Thyroid gland (tissue), 4 donors: Measurements from ENCODE around the gene UCK2.

Experiments
- POLR2A ChIP-seq, 2 donors: fragments of 450-650 bp; IDR thresholded peaks; one replicate each; pipeline ENCODE4 v1.6.1; 2017; ENCODE audit warnings: antibody characterized with exemption in 2 of 2, mild to moderate bottlenecking in 2 of 2, moderate library complexity in 1 of 2
- TF ChIP-seq, protein P1 (sequence below), 6 experiments: fragments of 200-600 bp in 3 of 6; fragments of 450-650 bp in 3 of 6; sonication (generic) in 3 of 6; IDR thresholded peaks; one replicate each; pipeline ENCODE4 v1.5.1; 2016 to 2019; ENCODE audit warnings: antibody characterized with exemption in 6 of 6, mild to moderate bottlenecking in 2 of 6, inconsistent platforms in 1 of 6, moderate library complexity in 1 of 6

DNA sequence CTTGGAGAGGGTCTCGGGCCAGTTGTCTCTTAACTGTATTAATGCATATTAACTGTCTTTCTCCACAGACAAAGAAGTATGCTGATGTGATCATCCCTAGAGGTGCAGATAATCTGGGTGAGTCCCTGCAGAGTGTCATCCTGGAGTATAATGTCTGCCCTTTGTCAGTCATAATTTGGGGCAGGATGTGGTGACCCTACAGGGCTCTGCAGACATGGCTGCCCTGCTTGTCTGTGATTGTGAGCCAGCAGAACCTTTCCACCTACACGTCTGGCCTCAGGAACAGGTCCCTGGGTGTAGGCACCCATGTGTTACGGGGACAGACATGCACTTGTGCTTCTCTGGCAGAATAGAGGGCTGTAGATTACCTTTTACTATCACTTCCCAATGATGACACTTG lies 78.4 kb downstream of the UCK2 start:
- TF ChIP-seq POLR2A (IDR thresholded peaks at IDR 0.05), result no peak
- TF ChIP-seq, protein P1, sequence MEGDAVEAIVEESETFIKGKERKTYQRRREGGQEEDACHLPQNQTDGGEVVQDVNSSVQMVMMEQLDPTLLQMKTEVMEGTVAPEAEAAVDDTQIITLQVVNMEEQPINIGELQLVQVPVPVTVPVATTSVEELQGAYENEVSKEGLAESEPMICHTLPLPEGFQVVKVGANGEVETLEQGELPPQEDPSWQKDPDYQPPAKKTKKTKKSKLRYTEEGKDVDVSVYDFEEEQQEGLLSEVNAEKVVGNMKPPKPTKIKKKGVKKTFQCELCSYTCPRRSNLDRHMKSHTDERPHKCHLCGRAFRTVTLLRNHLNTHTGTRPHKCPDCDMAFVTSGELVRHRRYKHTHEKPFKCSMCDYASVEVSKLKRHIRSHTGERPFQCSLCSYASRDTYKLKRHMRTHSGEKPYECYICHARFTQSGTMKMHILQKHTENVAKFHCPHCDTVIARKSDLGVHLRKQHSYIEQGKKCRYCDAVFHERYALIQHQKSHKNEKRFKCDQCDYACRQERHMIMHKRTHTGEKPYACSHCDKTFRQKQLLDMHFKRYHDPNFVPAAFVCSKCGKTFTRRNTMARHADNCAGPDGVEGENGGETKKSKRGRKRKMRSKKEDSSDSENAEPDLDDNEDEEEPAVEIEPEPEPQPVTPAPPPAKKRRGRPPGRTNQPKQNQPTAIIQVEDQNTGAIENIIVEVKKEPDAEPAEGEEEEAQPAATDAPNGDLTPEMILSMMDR (IDR thresholded peaks at IDR 0.05), result no peak
